Stomach (tissue), 9 donors: ENCODE data around the gene QRICH2. TPM values are rescaled to one million over a fixed set of nuclear protein-coding genes. Genes with fewer than 3 reads are reported as not detected.
"Not testable (repeated sequence)": the region's sequence is repeated elsewhere in the genome, so short reads cannot be mapped to it uniquely, and the experiment has no call there.

ENCODE experiments used
- DNase-seq, 2 donors: peaks; one replicate each; pipeline versions ENCODE4 v3.0.0 to v3.0.0-alpha.2; 2013 to 2019
- H3K27ac ChIP-seq, 5 donors: fragments of 200-600 bp in 4 of 5; sonication (generic) in 4 of 5; one replicate each; pipeline ENCODE4 v1.5.1; 2013 to 2019; ENCODE audit warnings: mild to moderate bottlenecking in 1 of 5, moderate library complexity in 1 of 5
- H3K27me3 ChIP-seq, 3 donors: fragments of 200-600 bp; sonication (generic); one replicate each; pipeline ENCODE4 v1.5.1; 2017 to 2019; ENCODE audit warnings: mixed run types in 1 of 3
- H3K36me3 ChIP-seq, 4 donors: fragments of 200-600 bp; sonication (generic); 1 replicate in 3 of 4; 2 replicates in 1 of 4; pipeline ENCODE4 v1.5.1; 2016 to 2019
- H3K4me1 ChIP-seq, 4 donors: fragments of 200-600 bp; sonication (generic); one replicate each; pipeline ENCODE4 v1.5.1; 2016 to 2019
- H3K4me3 ChIP-seq, 4 donors: fragments of 200-600 bp; sonication (generic) in 3 of 4; one replicate each; pipeline ENCODE4 v1.5.1; 2016 to 2019; ENCODE audit warnings: mild to moderate bottlenecking in 1 of 4
- H3K9me3 ChIP-seq, 4 donors: fragments of 200-600 bp; sonication (generic); one replicate each; pipeline ENCODE4 v1.5.1; 2016 to 2019
- CTCF ChIP-seq, 7 experiments: fragments of 450-650 bp in 4 of 7; fragments of 200-600 bp in 3 of 7; sonication (generic) in 3 of 7; IDR thresholded peaks; one replicate each; pipeline ENCODE4 v1.5.1; 2016 to 2019; ENCODE audit warnings: antibody characterized with exemption in 7 of 7, control low read depth in 2 of 7, mild to moderate bottlenecking in 1 of 7
- EP300 ChIP-seq: sonication (generic); formaldehyde crosslinking; IDR thresholded peaks from one replicate; pipeline ENCODE4 v1.6.1; 2017; ENCODE audit warnings: antibody characterized with exemption
- POLR2A ChIP-seq, 4 donors: fragments of 450-650 bp; IDR thresholded peaks; one replicate each; pipeline ENCODE4 v1.6.1; 2016; ENCODE audit warnings: antibody characterized with exemption in 4 of 4, control low read depth in 2 of 4, mild to moderate bottlenecking in 1 of 4, moderate library complexity in 1 of 4
- POLR2AphosphoS5 ChIP-seq, 3 donors: sonication (generic); formaldehyde crosslinking; IDR thresholded peaks; one replicate each; pipeline ENCODE4 v1.6.1; 2016; ENCODE audit warnings: antibody characterized with exemption in 3 of 3
- WGBS, 5 donors: extraction: QIAGEN DNeasy Blood & Tissue Kit in 3 of 5; methylation state at CpG; one replicate each; pipeline versions ENCODE4 v1.1.5 to v1.1.7; 2013 to 2018; 5-methylcytosine and 5-hydroxymethylcytosine counted together
- intact Hi-C: fragments of 100-400 bp; cut with DNase I; formaldehyde crosslinking; loops from one replicate; pipeline ENCODE4 v1.15.1; 2023; ENCODE audit warnings: low total_unique reads
- polyA plus RNA-seq, 3 donors: library from polyadenylated mRNA; stranded (reverse); fragments of 200-250 nt; gene quantifications; one replicate each; pipeline ENCODE4 v1.2.3, GENCODE V29; 2013
- total RNA-seq, 5 donors: library from RNA; depleted of rRNA; stranded (reverse); fragments of >200 nt; gene quantifications; one replicate each; pipeline versions ENCODE4 v1.1.0 to v1.2.3, GENCODE V29; 2014 to 2016
- donor health status: healthy with polysubstance abuse.
- donor health status: Bipolar disorder and iron deficiency.
- donor health status: healthy.

QRICH2 gene
- total and polyA plus RNA-seq, 8 donors: 0.72 to 12.5 (median 3.9) TPM

GRCh38 chr17:76351526-76352071, 43.5 kb upstream of the QRICH2 start:
- no peak for DNase-seq
- Histone ChIP-seq H3K4me3 (no peak overlapping the region), H3K36me3 (peaks cover 13 to 19% (median 17%) of the 10 kb centered on the region in 4 donors), H3K9me3 (no peaks in the 10 kb centered on the region), H3K4me1 (peaks cover 11 to 28% (median 25%) of the 10 kb centered on the region in 4 donors), H3K27ac (no peak overlapping the region), H3K27me3 (no peaks in the 10 kb centered on the region)
- intact Hi-C loops: no loop called here
- 57 to 72% (median 66%) methylated on average over 9 of the region's 9 CpGs for WGBS, 5 donors
- TF ChIP-seq CTCF (IDR thresholded peaks at IDR 0.05) (no peak), POLR2AphosphoS5 (IDR thresholded peaks at IDR 0.05) (no peak), EP300 (no peak), POLR2A (IDR thresholded peaks at IDR 0.05) (no peak)

GRCh38 chr17:76350463-76350862, 42.4 kb upstream of the QRICH2 start:
- no peak for DNase-seq
- intact Hi-C loops: no loop called here
- Histone ChIP-seq H3K4me3 (no peak overlapping the region), H3K4me1 (peaks cover 11 to 28% (median 25%) of the 10 kb centered on the region in 4 donors), H3K36me3 (peaks cover 25 to 31% (median 29%) of the 10 kb centered on the region in 4 donors), H3K9me3 (no peaks in the 10 kb centered on the region), H3K27me3 (no peaks in the 10 kb centered on the region), H3K27ac (no peak overlapping the region)
- TF ChIP-seq POLR2A (IDR thresholded peaks at IDR 0.05) (no peak), POLR2AphosphoS5 (IDR thresholded peaks at IDR 0.05) (no peak)
- 94 to 97% (median 95%) methylated on average over 5 of the region's 5 CpGs for WGBS, 5 donors

GRCh38 chr17:76346936-76347335, 38.9 kb upstream of the QRICH2 start:
- H3K27ac ChIP-seq, DNase-seq, H3K9me3 ChIP-seq, H3K27me3 ChIP-seq, H3K4me3 ChIP-seq, intact Hi-C loops, H3K4me1 ChIP-seq: not testable (repeated sequence)
- 91 to 98% (median 94%) methylated on average over 11 of the region's 11 CpGs for WGBS, 5 donors
- peaks cover 43 to 65% (median 60%) of the 10 kb centered on the region in 4 donors for H3K36me3 ChIP-seq

- TF ChIP-seq CTCF (IDR thresholded peaks at IDR 0.05): no peak
- no peak for TF ChIP-seq POLR2A (IDR thresholded peaks at IDR 0.05)
- TF ChIP-seq POLR2AphosphoS5 (IDR thresholded peaks at IDR 0.05): no peak
- no peaks in the 10 kb centered on the region for H3K9me3 ChIP-seq
- no peaks in the 10 kb centered on the region for H3K4me1 ChIP-seq
- intact Hi-C loops: no loop called here
- no peak overlapping the region for H3K4me3 ChIP-seq
- peaks cover 43 to 78% (median 71%) of the 10 kb centered on the region in 4 donors for H3K36me3 ChIP-seq
- no peak overlapping the region for H3K27ac ChIP-seq
- WGBS, 5 donors: 93 to 98% (median 96%) methylated on average over 14 of the region's 14 CpGs
- no peak for DNase-seq
- no peaks in the 10 kb centered on the region for H3K27me3 ChIP-seq
Measured at GRCh38 chr17:76345377-76345974, 37.4 kb upstream of the QRICH2 start.

- no peak for DNase-seq
- Histone ChIP-seq H3K9me3 (no peaks in the 10 kb centered on the region), H3K27ac (no peak overlapping the region), H3K4me3 (no peak overlapping the region), H3K27me3 (no peaks in the 10 kb centered on the region), H3K36me3 (peaks cover 41 to 80% (median 73%) of the 10 kb centered on the region in 4 donors), H3K4me1 (no peaks in the 10 kb centered on the region)
- TF ChIP-seq POLR2A (IDR thresholded peaks at IDR 0.05): no peak
- no peak for TF ChIP-seq POLR2AphosphoS5 (IDR thresholded peaks at IDR 0.05)
- no peak for TF ChIP-seq EP300
- no peak for TF ChIP-seq CTCF (IDR thresholded peaks at IDR 0.05)
- intact Hi-C loops: no loop called here
- WGBS, 5 donors: 89 to 97% (median 96%) methylated on average over 7 of the region's 7 CpGs
Measured at GRCh38 chr17:76343106-76343505, 35.0 kb upstream of the QRICH2 start.
